ENCODE measurements around the gene PGRMC2.

GRCh38 chr4:128292349-128292748 lies 4.7 kb upstream of the PGRMC2 start:
- no peak for TF ChIP-seq CTCF (IDR thresholded peaks at IDR 0.05; ENCODE audit: low read depth, low read length)
- no peak for TF ChIP-seq POLR2A (IDR thresholded peaks at IDR 0.05; ENCODE audit: extremely low read depth, insufficient read length)
- no peak for TF ChIP-seq MYC (IDR thresholded peaks at IDR 0.05; ENCODE audit: low read depth, low read length)

Data from NB4 (cell line).